Loucy (cell line): ENCODE measurements around the gene CDH9.
"Not testable (repeated sequence)": the region's sequence is repeated elsewhere in the genome, so short reads cannot be mapped to it uniquely, and the experiment has no call there.

Experiments
- H2AFZ ChIP-seq: fragments of 200-600 bp; sonication (generic); 2 replicates; pipeline ENCODE4 v1.6.0; 2016; ENCODE audit warnings: antibody characterized with exemption, mild to moderate bottlenecking, low read length, moderate library complexity
- H3F3A ChIP-seq: fragments of 200-600 bp; 2 replicates; pipeline ENCODE4 v1.6.0; 2016; ENCODE audit warnings: antibody characterized with exemption, low read depth, mild to moderate bottlenecking
- H3K27me3 ChIP-seq: fragments of 200-600 bp; sonication (generic); 2 replicates; pipeline ENCODE4 v1.6.1; 2014; ENCODE audit warnings: low read length, mild to moderate bottlenecking; ENCODE audit not compliant: insufficient read depth, poor library complexity, severe bottlenecking
- H3K36me3 ChIP-seq: fragments of 200-600 bp; sonication (generic); 2 replicates; pipeline ENCODE4 v1.6.1; 2016; ENCODE audit warnings: low read length; ENCODE audit not compliant: insufficient read depth
- H3K4me1 ChIP-seq: fragments of 200-600 bp; sonication (generic); 2 replicates; pipeline ENCODE4 v1.5.1; 2014; ENCODE audit warnings: low read length, mild to moderate bottlenecking; ENCODE audit not compliant: insufficient read depth, poor library complexity, severe bottlenecking
- H3K4me2 ChIP-seq: fragments of 200-600 bp; sonication (generic); 2 replicates; pipeline ENCODE4 v1.6.0; 2014; ENCODE audit warnings: antibody characterized with exemption, low read length, low read depth, mild to moderate bottlenecking; ENCODE audit not compliant: poor library complexity, severe bottlenecking
- H3K4me3 ChIP-seq: fragments of 200-600 bp; sonication (generic); 2 replicates; pipeline ENCODE4 v1.5.1; 2014; ENCODE audit warnings: low read length, mild to moderate bottlenecking, mixed read lengths; ENCODE audit not compliant: poor library complexity, severe bottlenecking
- H3K79me2 ChIP-seq: fragments of 200-600 bp; sonication (generic); 2 replicates; pipeline ENCODE4 v1.6.1; 2014; ENCODE audit warnings: low read length; ENCODE audit not compliant: insufficient read depth
- H3K9ac ChIP-seq: fragments of 200-600 bp; sonication (generic); 2 replicates; pipeline ENCODE4 v1.6.0; 2014; ENCODE audit warnings: mild to moderate bottlenecking, low read depth, low read length, moderate library complexity; ENCODE audit not compliant: poor library complexity, severe bottlenecking
- H3K9me2 ChIP-seq: fragments of 200-600 bp; sonication (generic); replicated peaks from 2 replicates; pipeline ENCODE4 v1.6.1; 2016; ENCODE audit warnings: low read depth, low read length, mixed read lengths
- H3K9me3 ChIP-seq: fragments of 200-600 bp; sonication (generic); 2 replicates; pipeline ENCODE4 v1.6.1; 2014; ENCODE audit warnings: mild to moderate bottlenecking, antibody characterized with exemption, low read length, low read depth; ENCODE audit not compliant: insufficient read depth
- H4K20me1 ChIP-seq: fragments of 200-600 bp; sonication (generic); 2 replicates; pipeline ENCODE4 v1.6.0; 2014; ENCODE audit warnings: antibody characterized with exemption, low read length, mild to moderate bottlenecking; ENCODE audit not compliant: insufficient read depth, poor library complexity, severe bottlenecking
- CTCF ChIP-seq: fragments of 200-600 bp; sonication (generic); conservative IDR thresholded peaks from 2 replicates; pipeline ENCODE4 v1.5.1; 2014; ENCODE audit warnings: mild to moderate bottlenecking, antibody characterized with exemption, low read length
- EZH2phosphoT487 ChIP-seq: fragments of 200-600 bp; IDR thresholded peaks from 2 replicates; pipeline ENCODE4 v1.6.1; 2018; ENCODE audit warnings: antibody characterized with exemption, mild to moderate bottlenecking, moderate library complexity, borderline replicate concordance

The CDH9 gene

DNA sequence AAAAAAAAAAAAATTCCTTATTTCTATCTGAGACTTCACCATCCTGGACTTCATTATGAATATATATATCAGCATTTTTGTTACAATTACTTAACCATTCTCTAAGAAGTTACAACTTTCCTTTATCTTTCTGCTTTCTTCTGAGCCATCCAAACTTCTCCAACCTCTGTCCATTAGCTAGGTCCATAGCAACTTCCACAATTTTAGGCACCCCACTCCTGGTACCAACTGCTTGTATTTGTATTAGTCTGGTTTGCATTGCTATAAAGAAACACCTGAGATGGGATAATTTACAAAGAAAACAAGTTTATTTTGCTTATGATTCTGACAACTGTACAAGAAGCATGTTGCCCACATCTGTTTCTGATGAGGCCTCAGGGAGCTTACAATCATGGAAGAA is 182.1 kb downstream of the CDH9 start:
- Histone ChIP-seq H4K20me1 (no peaks in the 10 kb centered on the region), H3K4me2 (no peak overlapping the region), H3K9me2 (no peaks in the 10 kb centered on the region), H3K79me2 (no peaks in the 10 kb centered on the region), H3K9me3 (0 out of 2 replicates have a peak, but pooled peaks cover 2% of the 10 kb centered on the region), H3K4me3 (no peak overlapping the region), H3K27me3 (no peaks in the 10 kb centered on the region), H2AFZ (no peak overlapping the region), H3K9ac (no peak overlapping the region), H3F3A (no peaks in the 10 kb centered on the region), H3K4me1 (no peaks in the 10 kb centered on the region), H3K36me3 (no peaks in the 10 kb centered on the region)
- TF ChIP-seq CTCF (no peak), EZH2phosphoT487 (no peak)

GRCh38 chr5:26852450-26852849 is 185.9 kb downstream of the CDH9 start:
- H4K20me1 ChIP-seq, H3K9me3 ChIP-seq, H3K4me1 ChIP-seq, H2AFZ ChIP-seq, H3K4me2 ChIP-seq, H3K4me3 ChIP-seq, H3K27me3 ChIP-seq, H3K9me2 ChIP-seq, H3K9ac ChIP-seq, H3K36me3 ChIP-seq, H3F3A ChIP-seq, H3K79me2 ChIP-seq: not testable (repeated sequence)

DNA sequence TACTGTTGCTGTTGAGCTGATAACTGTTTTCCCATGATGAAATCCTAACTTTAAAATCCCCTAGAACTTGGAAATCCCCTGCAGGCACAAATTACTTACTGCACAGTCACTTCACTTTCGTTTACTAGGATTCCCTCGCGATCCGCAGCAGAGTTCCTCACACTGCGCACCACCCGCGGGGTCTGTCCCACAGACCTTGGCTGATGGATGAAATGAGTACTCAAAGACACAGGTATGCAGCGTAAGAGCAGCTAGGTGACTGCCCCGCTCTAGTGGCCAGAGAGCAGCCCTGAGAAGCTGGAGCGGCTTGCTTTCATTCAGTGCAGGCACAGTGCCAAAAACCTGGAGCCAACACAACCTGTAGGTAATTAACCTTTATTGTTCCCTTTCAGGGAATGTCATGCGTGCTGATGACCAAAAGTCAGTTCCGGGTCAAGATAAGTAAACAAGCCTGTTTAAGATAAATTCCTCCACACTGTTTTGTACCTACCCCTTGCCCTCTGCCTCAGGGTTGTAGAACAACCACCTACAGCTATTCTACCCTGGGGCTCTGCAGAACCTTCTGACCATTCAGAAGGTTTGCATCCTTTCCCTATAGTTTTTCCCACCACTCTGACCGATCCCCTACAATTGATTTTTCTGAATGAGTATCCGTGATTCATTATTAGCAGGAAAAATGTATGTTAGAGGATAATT is 191.2 kb downstream of the CDH9 start:
- no peaks in the 10 kb centered on the region for H3F3A ChIP-seq
- no peaks in the 10 kb centered on the region for H3K79me2 ChIP-seq
- TF ChIP-seq EZH2phosphoT487 (no peak), CTCF (no peak)
- no peak overlapping the region for H2AFZ ChIP-seq
- H3K4me1 ChIP-seq: no peaks in the 10 kb centered on the region
- H4K20me1 ChIP-seq: no peaks in the 10 kb centered on the region
- H3K36me3 ChIP-seq: no peaks in the 10 kb centered on the region
- H3K27me3 ChIP-seq: no peaks in the 10 kb centered on the region
- H3K4me3 ChIP-seq: no peak overlapping the region
- H3K9ac ChIP-seq: no peak overlapping the region
- H3K9me2 ChIP-seq: no peaks in the 10 kb centered on the region
- H3K9me3 ChIP-seq: no peaks in the 10 kb centered on the region
- no peak overlapping the region for H3K4me2 ChIP-seq

DNA sequence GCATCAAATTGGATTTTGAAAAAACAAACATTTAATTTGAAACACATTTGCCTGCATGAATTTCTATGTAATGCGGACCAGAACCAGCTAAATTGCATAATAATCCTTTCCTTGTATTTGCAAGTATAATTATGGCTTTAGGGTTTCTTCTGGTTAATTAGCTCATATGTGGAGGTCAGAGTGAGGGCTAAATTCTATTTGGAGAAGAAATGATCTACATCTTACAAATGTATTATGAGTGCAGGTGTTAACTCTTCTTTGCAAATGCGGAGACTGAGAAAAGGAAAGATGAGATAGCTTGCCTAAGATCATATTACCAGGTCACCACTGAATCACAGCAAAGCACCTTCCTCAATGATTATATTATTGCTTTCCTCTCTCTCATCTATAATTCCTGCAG is 194.7 kb downstream of the CDH9 start:
- Histone ChIP-seq H3K9me2 (no peaks in the 10 kb centered on the region), H3K36me3 (no peaks in the 10 kb centered on the region), H3K9me3 (no peaks in the 10 kb centered on the region), H4K20me1 (no peaks in the 10 kb centered on the region), H3K4me2 (no peak overlapping the region), H3K27me3 (no peaks in the 10 kb centered on the region), H2AFZ (no peak overlapping the region), H3F3A (no peaks in the 10 kb centered on the region), H3K4me3 (no peak overlapping the region), H3K4me1 (no peaks in the 10 kb centered on the region), H3K79me2 (no peaks in the 10 kb centered on the region), H3K9ac (no peak overlapping the region)
- TF ChIP-seq CTCF (no peak), EZH2phosphoT487 (no peak)
